ENCODE results near the gene ZFHX3. TPM values are rescaled to one million over a fixed set of nuclear protein-coding genes. Genes with fewer than 3 reads are reported as not detected.

The ZFHX3 gene
- total and polyA plus RNA-seq, 2 experiments from 2014 or later: 2.8 to 3.9 TPM

- Histone ChIP-seq H3K9me2 (ENCODE audit: insufficient read depth) (no peaks in the 10 kb centered on the region), H3K9ac (no peak overlapping the region), H2AFZ (no peak overlapping the region), H4K20me1 (ENCODE audit: insufficient read depth) (no peaks in the 10 kb centered on the region; the same call in 1 of the 2 replicates), H3K79me2 (ENCODE audit: insufficient read depth) (peaks cover 26% of the 10 kb centered on the region), H3K36me3 (ENCODE audit: low read depth) (no peaks in the 10 kb centered on the region), H3K27ac (no peak overlapping the region), H3K27me3 (replicated peaks; ENCODE audit: insufficient read depth) (no peaks in the 10 kb centered on the region), H3K9me3 (ENCODE audit: low read depth) (no peaks in the 10 kb centered on the region), H3K4me1 (ENCODE audit: insufficient read depth) (no peaks in the 10 kb centered on the region), H3K4me3 (no peak overlapping the region), H3K4me2 (ENCODE audit: unreplicated experiment) (no peak overlapping the region), H3F3A (ENCODE audit: insufficient read depth) (no peaks in the 10 kb centered on the region)
- no peak for DNase-seq
- WGBS, 2 experiments (ENCODE audit: low coverage in 1 of 2, low lambda C conversion rate in 2 of 2, missing lambda C conversion rate in 2 of 2): 57 to 64% methylated on average over 12 of the region's 12 CpGs
- in situ Hi-C loops (cut with MboI): no loop called here
- TF ChIP-seq EZH2phosphoT487 (IDR thresholded peaks at IDR 0.05; ENCODE audit: insufficient read depth, low read depth): no peak
- TF ChIP-seq EZH2 (IDR thresholded peaks at IDR 0.05; ENCODE audit: insufficient read depth, poor library complexity, severe bottlenecking): no peak
Measured at GRCh38 chr16:72896485-72897118, 151.3 kb downstream of the ZFHX3 start.

GRCh38 chr16:72895951-72896350 lies 152.0 kb downstream of the ZFHX3 start:
- Histone ChIP-seq H3K4me2 (ENCODE audit: unreplicated experiment) (no peak overlapping the region), H3K27ac (no peak overlapping the region), H3K4me1 (ENCODE audit: insufficient read depth) (no peaks in the 10 kb centered on the region), H3F3A (ENCODE audit: insufficient read depth) (no peaks in the 10 kb centered on the region), H3K9me2 (ENCODE audit: insufficient read depth) (no peaks in the 10 kb centered on the region), H3K9ac (no peak overlapping the region), H3K9me3 (ENCODE audit: low read depth) (no peaks in the 10 kb centered on the region), H4K20me1 (ENCODE audit: insufficient read depth) (no peaks in the 10 kb centered on the region; the same call in 1 of the 2 replicates), H3K79me2 (ENCODE audit: insufficient read depth) (peaks cover 28% of the 10 kb centered on the region), H3K36me3 (ENCODE audit: low read depth) (no peaks in the 10 kb centered on the region), H3K27me3 (replicated peaks; ENCODE audit: insufficient read depth) (no peaks in the 10 kb centered on the region), H3K4me3 (no peak overlapping the region), H2AFZ (no peak overlapping the region)
- TF ChIP-seq EZH2phosphoT487 (IDR thresholded peaks at IDR 0.05; ENCODE audit: insufficient read depth, low read depth) (no peak), EZH2 (IDR thresholded peaks at IDR 0.05; ENCODE audit: insufficient read depth, poor library complexity, severe bottlenecking) (no peak)
- in situ Hi-C loops (cut with MboI): no loop called here
- DNase-seq: peak; percentile 13
- WGBS, 2 experiments (ENCODE audit: low coverage in 1 of 2, low lambda C conversion rate in 2 of 2, missing lambda C conversion rate in 2 of 2): 30 to 33% methylated on average over 11 of the region's 11 CpGs

GRCh38 chr16:72894293-72895151 lies 153.4 kb downstream of the ZFHX3 start:
- in situ Hi-C loops (cut with MboI): no loop called here
- Histone ChIP-seq H3F3A (ENCODE audit: insufficient read depth) (no peaks in the 10 kb centered on the region), H3K4me2 (ENCODE audit: unreplicated experiment) (no peak overlapping the region), H4K20me1 (ENCODE audit: insufficient read depth) (no peaks in the 10 kb centered on the region), H3K9me2 (ENCODE audit: insufficient read depth) (no peaks in the 10 kb centered on the region), H3K9ac (no peak overlapping the region), H3K27ac (no peak overlapping the region), H3K9me3 (ENCODE audit: low read depth) (no peaks in the 10 kb centered on the region), H2AFZ (no peak overlapping the region), H3K27me3 (replicated peaks; ENCODE audit: insufficient read depth) (no peaks in the 10 kb centered on the region), H3K79me2 (ENCODE audit: insufficient read depth) (peaks cover 30% of the 10 kb centered on the region), H3K4me3 (no peak overlapping the region), H3K4me1 (ENCODE audit: insufficient read depth) (no peaks in the 10 kb centered on the region), H3K36me3 (ENCODE audit: low read depth) (no peaks in the 10 kb centered on the region)
- TF ChIP-seq EZH2 (IDR thresholded peaks at IDR 0.05; ENCODE audit: insufficient read depth, poor library complexity, severe bottlenecking) (no peak), EZH2phosphoT487 (IDR thresholded peaks at IDR 0.05; ENCODE audit: insufficient read depth, low read depth) (no peak)
- no peak for DNase-seq
- 88 to 89% methylated on average over 18 of the region's 18 CpGs for WGBS, 2 experiments (ENCODE audit: low coverage in 1 of 2, low lambda C conversion rate in 2 of 2, missing lambda C conversion rate in 2 of 2)

DNA sequence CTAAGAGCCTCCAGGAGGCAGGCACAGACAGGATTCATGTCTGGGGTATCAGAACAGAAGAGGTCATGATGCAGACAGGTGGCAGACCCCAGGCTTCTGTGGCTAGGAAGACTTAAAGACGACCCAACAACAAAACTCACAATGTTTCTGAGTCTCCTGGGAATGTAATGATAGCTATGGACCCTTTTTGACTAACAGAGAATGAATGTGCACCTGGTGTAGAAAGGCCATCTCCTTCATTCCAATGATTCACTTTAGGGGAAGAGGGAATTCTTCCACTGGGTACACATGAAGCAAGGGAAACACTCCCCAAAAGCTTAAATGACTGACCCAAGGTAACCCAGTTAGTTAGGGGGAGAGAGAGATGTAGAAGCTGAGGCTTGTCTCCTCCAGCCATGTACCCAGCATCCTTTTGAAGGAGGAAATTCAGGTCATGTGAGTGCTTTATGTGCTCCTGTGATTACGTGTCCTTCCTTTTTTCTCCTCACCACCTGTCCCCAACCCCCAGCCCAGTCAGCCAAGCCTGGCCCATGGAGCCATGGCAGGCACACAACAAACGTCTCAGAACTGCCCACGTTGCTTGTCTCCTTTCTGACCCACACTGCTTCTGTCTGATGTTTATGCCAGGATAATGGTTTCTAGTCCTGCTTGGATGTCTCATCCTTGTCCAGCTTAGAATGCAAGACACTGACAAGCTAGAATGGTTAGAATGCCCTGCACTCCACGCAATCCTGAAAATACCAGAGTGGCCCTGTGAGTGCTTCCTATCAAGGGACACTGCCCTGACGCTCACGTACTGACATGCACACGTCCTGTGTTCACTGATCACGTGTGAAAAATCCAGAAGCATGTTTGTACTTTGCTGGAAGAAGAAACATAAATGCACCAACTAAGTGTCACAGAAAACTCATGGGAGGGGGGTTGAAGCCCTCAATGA lies 156.4 kb downstream of the ZFHX3 start:
- Histone ChIP-seq H3K36me3 (ENCODE audit: low read depth) (no peaks in the 10 kb centered on the region; the same call in 1 of the 2 replicates), H3K9me2 (ENCODE audit: insufficient read depth) (no peaks in the 10 kb centered on the region), H3K9me3 (ENCODE audit: low read depth) (no peaks in the 10 kb centered on the region), H4K20me1 (ENCODE audit: insufficient read depth) (no peaks in the 10 kb centered on the region), H3K27ac (no peak overlapping the region), H3K27me3 (replicated peaks; ENCODE audit: insufficient read depth) (no peaks in the 10 kb centered on the region), H3K79me2 (ENCODE audit: insufficient read depth) (peaks cover 25% of the 10 kb centered on the region), H3K9ac (no peak overlapping the region), H3F3A (ENCODE audit: insufficient read depth) (no peaks in the 10 kb centered on the region), H3K4me1 (ENCODE audit: insufficient read depth) (no peaks in the 10 kb centered on the region), H3K4me3 (no peak overlapping the region), H3K4me2 (ENCODE audit: unreplicated experiment) (no peak overlapping the region), H2AFZ (no peak overlapping the region)
- 86% methylated on average over 9 of the region's 9 CpGs for WGBS, 2 experiments (ENCODE audit: low coverage in 1 of 2, low lambda C conversion rate in 2 of 2, missing lambda C conversion rate in 2 of 2)
- no peak for DNase-seq
- in situ Hi-C loops (cut with MboI): no loop called here
- TF ChIP-seq EZH2phosphoT487 (IDR thresholded peaks at IDR 0.05; ENCODE audit: insufficient read depth, low read depth) (no peak), EZH2 (IDR thresholded peaks at IDR 0.05; ENCODE audit: insufficient read depth, poor library complexity, severe bottlenecking) (no peak)

All from GM23248 (cell line).